Gastroesophageal sphincter (tissue), 4 donors: ENCODE results near the gene CHST9. TPM values are rescaled to one million over a fixed set of nuclear protein-coding genes. Genes with fewer than 3 reads are reported as not detected.
A peak's percentile ranks its signal among the peaks of the same experiment; 100 is the strongest.

Experiments used
- ATAC-seq: fragments of 150-250 bp; one replicate; pipeline ENCODE4 v1.9.1; 2016; ENCODE audit warnings: mild to moderate bottlenecking, moderate library complexity
- H3K27ac ChIP-seq, 4 donors: fragments of 200-600 bp; sonication (generic) in 3 of 4; 1 replicate in 3 of 4; 2 replicates in 1 of 4; pipeline ENCODE4 v1.5.1; 2016 to 2019
- H3K27me3 ChIP-seq: fragments of 200-600 bp; sonication (generic); one replicate; pipeline ENCODE4 v1.5.1; 2019
- H3K36me3 ChIP-seq, 2 donors: fragments of 200-600 bp; sonication (generic); one replicate each; pipeline ENCODE4 v1.5.1; 2019; ENCODE audit warnings: control low read depth in 1 of 2
- H3K4me1 ChIP-seq, 3 donors: fragments of 200-600 bp; sonication (generic); 1 replicate in 2 of 3; 2 replicates in 1 of 3; pipeline ENCODE4 v1.5.1; 2016 to 2019; ENCODE audit warnings: control low read depth in 2 of 3
- H3K4me3 ChIP-seq, 2 donors: fragments of 200-600 bp; sonication (generic); one replicate each; pipeline ENCODE4 v1.5.1; 2019; ENCODE audit warnings: mild to moderate bottlenecking in 1 of 2, moderate library complexity in 1 of 2
- H3K9me3 ChIP-seq, 3 donors: fragments of 200-600 bp; sonication (generic); one replicate each; pipeline ENCODE4 v1.5.1; 2017 to 2019; ENCODE audit warnings: control low read depth in 2 of 3
- CTCF ChIP-seq, 4 experiments: fragments of 200-600 bp in 2 of 4; fragments of 450-650 bp in 2 of 4; sonication (generic) in 1 of 4; IDR thresholded peaks; one replicate each; pipeline ENCODE4 v1.5.1; 2017 to 2019; ENCODE audit warnings: antibody characterized with exemption in 4 of 4, mild to moderate bottlenecking in 2 of 4, moderate library complexity in 2 of 4
- EP300 ChIP-seq: sonication (generic); formaldehyde crosslinking; IDR thresholded peaks from one replicate; pipeline ENCODE4 v1.6.1; 2017; ENCODE audit warnings: antibody characterized with exemption, mild to moderate bottlenecking
- POLR2A ChIP-seq, 2 donors: fragments of 450-650 bp; IDR thresholded peaks; one replicate each; pipeline ENCODE4 v1.6.1; 2017; ENCODE audit warnings: antibody characterized with exemption in 2 of 2, mild to moderate bottlenecking in 2 of 2, moderate library complexity in 1 of 2
- POLR2AphosphoS5 ChIP-seq: sonication (generic); formaldehyde crosslinking; IDR thresholded peaks from one replicate; pipeline ENCODE4 v1.6.1; 2017; ENCODE audit warnings: antibody characterized with exemption
- WGBS, 2 donors: methylation state at CpG; one replicate each; pipeline ENCODE4 v1.1.5; 2018; ENCODE audit warnings: low coverage in 1 of 2; 5-methylcytosine and 5-hydroxymethylcytosine counted together
- total RNA-seq, 4 donors: library from RNA; depleted of rRNA; stranded (reverse); fragments of >200 nt; gene quantifications; one replicate each; pipeline ENCODE4 v1.1.0, GENCODE V29; 2016

Gene CHST9
- total RNA-seq, 4 donors from 2014 or later = 0.62 to 7.2 (median 0.95) TPM

GRCh38 chr18:26971409-26971808 is 213.7 kb downstream of the CHST9 start:
- Histone ChIP-seq H3K4me1 (no peaks in the 10 kb centered on the region), H3K27me3 (no peaks in the 10 kb centered on the region), H3K4me3 (no peak overlapping the region), H3K27ac (no peak overlapping the region), H3K36me3 (no peaks in the 10 kb centered on the region), H3K9me3 (no peaks in the 10 kb centered on the region)
- TF ChIP-seq CTCF (IDR thresholded peaks at IDR 0.05) = no peak
- TF ChIP-seq EP300 = no peak
- TF ChIP-seq POLR2A (IDR thresholded peaks at IDR 0.05) = no peak
- TF ChIP-seq POLR2AphosphoS5 = no peak
- 87 to 88% methylated on average over 4 to 5 of the region's 8 CpGs for WGBS, 2 donors
- ATAC-seq = no peak

GRCh38 chr18:26970637-26971036 is 214.5 kb downstream of the CHST9 start:
- H3K36me3 ChIP-seq = no peaks in the 10 kb centered on the region
- 25 to 67% methylated on average over 1 to 4 of the region's 4 CpGs for WGBS, 2 donors
- H3K9me3 ChIP-seq = no peaks in the 10 kb centered on the region
- H3K27ac ChIP-seq = no peak overlapping the region
- no peak for TF ChIP-seq CTCF (IDR thresholded peaks at IDR 0.05)
- TF ChIP-seq POLR2AphosphoS5 = no peak
- ATAC-seq = no peak
- no peaks in the 10 kb centered on the region for H3K27me3 ChIP-seq
- H3K4me3 ChIP-seq = no peak overlapping the region
- no peaks in the 10 kb centered on the region for H3K4me1 ChIP-seq

GRCh38 chr18:26965206-26965605 is 219.9 kb downstream of the CHST9 start:
- 37 to 82% methylated on average over 2 to 3 of the region's 3 CpGs for WGBS, 2 donors
- ATAC-seq = no peak
- H3K27me3 ChIP-seq = no peaks in the 10 kb centered on the region

GRCh38 chr18:26963292-26963691 is 221.8 kb downstream of the CHST9 start:
- WGBS, 2 donors = 31% methylated on average over 3 of the region's 3 CpGs; no CpG with 5 or more reads in 1 of the 2 donors

More at GRCh38 chr18:26965206-26965605, 219.9 kb downstream of the CHST9 start:
- no peaks in the 10 kb centered on the region for H3K9me3 ChIP-seq
- H3K27ac ChIP-seq = no peak overlapping the region
- no peaks in the 10 kb centered on the region for H3K36me3 ChIP-seq
- peaks cover 0 to 13% (median 0%) of the 10 kb centered on the region in 3 donors for H3K4me1 ChIP-seq
- no peak overlapping the region for H3K4me3 ChIP-seq
- no peak for TF ChIP-seq POLR2AphosphoS5
- TF ChIP-seq EP300 = no peak
- no peak for TF ChIP-seq POLR2A (IDR thresholded peaks at IDR 0.05)
- TF ChIP-seq CTCF (IDR thresholded peaks at IDR 0.05) = no peak

More at GRCh38 chr18:26963292-26963691, 221.8 kb downstream of the CHST9 start:
- Histone ChIP-seq H3K36me3 (no peaks in the 10 kb centered on the region), H3K9me3 (no peaks in the 10 kb centered on the region), H3K27me3 (no peaks in the 10 kb centered on the region), H3K4me3 (no peak overlapping the region), H3K27ac (no peak overlapping the region), H3K4me1 (peaks cover 0 to 13% (median 0%) of the 10 kb centered on the region in 3 donors)
- no peak for ATAC-seq
- TF ChIP-seq CTCF (IDR thresholded peaks at IDR 0.05) = peak in 1 of 4 experiments; percentile 43
- no peak for TF ChIP-seq POLR2AphosphoS5
